ENCODE results near the gene SLC25A21.

DNA sequence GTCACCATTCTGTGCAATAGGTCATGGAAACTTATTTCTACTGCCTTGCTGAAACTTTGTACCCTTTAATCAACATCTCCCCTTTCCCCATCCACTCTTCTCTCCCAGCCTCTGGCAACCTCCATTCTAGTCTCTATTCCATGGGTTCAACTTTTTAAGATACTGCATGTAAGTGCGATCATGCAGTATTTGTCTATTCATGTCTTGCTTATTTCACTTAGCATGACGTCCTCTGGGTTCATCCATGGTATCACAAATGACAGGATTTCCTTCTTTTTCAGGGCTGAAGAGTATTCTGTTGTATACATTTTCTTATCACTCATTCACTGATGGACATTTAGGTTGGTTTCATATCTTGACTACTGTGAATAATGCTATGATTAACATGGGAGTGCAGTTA, 288.4 kb downstream of the SLC25A21 start:
- TF ChIP-seq EZH2 (optimal IDR thresholded peaks at IDR 0.05; ENCODE audit: low read depth, low read length): no peak
- TF ChIP-seq, protein P1, sequence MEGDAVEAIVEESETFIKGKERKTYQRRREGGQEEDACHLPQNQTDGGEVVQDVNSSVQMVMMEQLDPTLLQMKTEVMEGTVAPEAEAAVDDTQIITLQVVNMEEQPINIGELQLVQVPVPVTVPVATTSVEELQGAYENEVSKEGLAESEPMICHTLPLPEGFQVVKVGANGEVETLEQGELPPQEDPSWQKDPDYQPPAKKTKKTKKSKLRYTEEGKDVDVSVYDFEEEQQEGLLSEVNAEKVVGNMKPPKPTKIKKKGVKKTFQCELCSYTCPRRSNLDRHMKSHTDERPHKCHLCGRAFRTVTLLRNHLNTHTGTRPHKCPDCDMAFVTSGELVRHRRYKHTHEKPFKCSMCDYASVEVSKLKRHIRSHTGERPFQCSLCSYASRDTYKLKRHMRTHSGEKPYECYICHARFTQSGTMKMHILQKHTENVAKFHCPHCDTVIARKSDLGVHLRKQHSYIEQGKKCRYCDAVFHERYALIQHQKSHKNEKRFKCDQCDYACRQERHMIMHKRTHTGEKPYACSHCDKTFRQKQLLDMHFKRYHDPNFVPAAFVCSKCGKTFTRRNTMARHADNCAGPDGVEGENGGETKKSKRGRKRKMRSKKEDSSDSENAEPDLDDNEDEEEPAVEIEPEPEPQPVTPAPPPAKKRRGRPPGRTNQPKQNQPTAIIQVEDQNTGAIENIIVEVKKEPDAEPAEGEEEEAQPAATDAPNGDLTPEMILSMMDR (IDR thresholded peaks at IDR 0.05; ENCODE audit: low read length): no peak
- TF ChIP-seq EZH2phosphoT487 (IDR thresholded peaks at IDR 0.05; ENCODE audit: low read length): no peak

Data from MM.1S (cell line).